Astrocyte of the cerebellum (primary cell): ENCODE results near the gene HOXB2.

Experiments
- DNase-seq: peaks from one replicate; pipeline ENCODE4 v3.0.0-alpha.2; 2011; ENCODE audit warnings: low read depth
- H3K4me3 ChIP-seq: 2 replicates; pipeline ENCODE4 v1.5.1; 2011; ENCODE audit warnings: mild to moderate bottlenecking, low read depth, low read length, moderate library complexity
- CTCF ChIP-seq: IDR thresholded peaks from 2 replicates; pipeline ENCODE4 v1.5.1; 2012; ENCODE audit warnings: low read length, low read depth, moderate library complexity, mild to moderate bottlenecking; ENCODE audit errors: missing control alignments
- in situ Hi-C: cut with HindIII; loops from 2 replicates; pipeline ENCODE4 v1.10.0; 2017; ENCODE audit warnings: low sequenced_read_pairs

The HOXB2 gene

GRCh38 chr17:48562934-48563333, 18.0 kb upstream of the HOXB2 start:
- in situ Hi-C loops = no loop called here
- TF ChIP-seq CTCF = no peak
- peak overlapping the region; percentile 82 for H3K4me3 ChIP-seq
- DNase-seq = no peak

GRCh38 chr17:48561884-48562810, 17.2 kb upstream of the HOXB2 start:
- in situ Hi-C loops = no loop called here
- no peak for DNase-seq
- peak overlapping the region; percentile 82 for H3K4me3 ChIP-seq
- peak; percentile 62 for TF ChIP-seq CTCF

- no peak for DNase-seq
- TF ChIP-seq CTCF = no peak
- in situ Hi-C loops = no loop called here
- peak overlapping the region; percentile 82 for H3K4me3 ChIP-seq
These were observed 15.2 kb upstream of the HOXB2 start for GRCh38 chr17:48559840-48560817.

GRCh38 chr17:48559122-48559839, 14.4 kb upstream of the HOXB2 start:
- in situ Hi-C loops = no loop called here
- DNase-seq = no peak
- H3K4me3 ChIP-seq = peak overlapping the region; percentile 82
- peak; percentile 9 for TF ChIP-seq CTCF

GRCh38 chr17:48558831-48559121, 13.9 kb upstream of the HOXB2 start:
- in situ Hi-C loops = no loop called here
- DNase-seq = no peak
- peak overlapping the region; percentile 82 for H3K4me3 ChIP-seq
- TF ChIP-seq CTCF = no peak

GRCh38 chr17:48558057-48558830, 13.3 kb upstream of the HOXB2 start:
- no peak for TF ChIP-seq CTCF
- H3K4me3 ChIP-seq = peak overlapping the region; percentile 82
- no peak for DNase-seq
- in situ Hi-C loops = no loop called here
